Osteoblast (primary cell): ENCODE results near the gene LMO3. TPM values are rescaled to one million over a fixed set of nuclear protein-coding genes. Genes with fewer than 3 reads are reported as not detected.
"Not testable (repeated sequence)": the region's sequence is repeated elsewhere in the genome, so short reads cannot be mapped to it uniquely, and the experiment has no call there.

Experiments used
- DNase-seq: peaks from one replicate; pipeline ENCODE4 v3.0.0; 2011; ENCODE audit warnings: low spot score, mixed read lengths; ENCODE audit not compliant: insufficient read length; ENCODE audit errors: missing footprints
- H2AFZ ChIP-seq: 2 replicates; pipeline ENCODE4 v1.6.0; 2011; ENCODE audit warnings: mild to moderate bottlenecking, low read length
- H3K27ac ChIP-seq: 2 replicates; pipeline ENCODE4 v1.5.1; 2011; ENCODE audit warnings: mild to moderate bottlenecking, low read depth, low read length, moderate library complexity
- H3K27me3 ChIP-seq: 2 replicates; pipeline ENCODE4 v1.6.0; 2012; ENCODE audit warnings: mild to moderate bottlenecking, control low read depth, inconsistent platforms, low read length, moderate library complexity; ENCODE audit not compliant: insufficient read depth
- H3K36me3 ChIP-seq: 2 replicates; pipeline ENCODE4 v1.5.1; 2011; ENCODE audit warnings: mild to moderate bottlenecking, low read length, control low read depth, moderate library complexity; ENCODE audit not compliant: insufficient read depth
- H3K4me1 ChIP-seq: 2 replicates; pipeline ENCODE4 v1.5.1; 2011; ENCODE audit warnings: mild to moderate bottlenecking, low read length, control low read depth, moderate library complexity; ENCODE audit not compliant: insufficient read depth
- H3K4me2 ChIP-seq: 2 replicates; pipeline ENCODE4 v1.6.0; 2011; ENCODE audit warnings: mild to moderate bottlenecking, low read length; ENCODE audit not compliant: insufficient read depth
- H3K4me3 ChIP-seq: fragments of 200-600 bp; sonication (generic); 3 replicates; pipeline ENCODE4 v1.5.1; 2012; ENCODE audit warnings: mild to moderate bottlenecking, low read length, inconsistent platforms; ENCODE audit not compliant: insufficient read depth
- H3K79me2 ChIP-seq: 2 replicates; pipeline ENCODE4 v1.6.0; 2012; ENCODE audit warnings: mild to moderate bottlenecking, low read length, control low read depth, inconsistent platforms; ENCODE audit not compliant: insufficient read depth
- H3K9me3 ChIP-seq: 2 replicates; pipeline ENCODE4 v1.5.1; 2011; ENCODE audit warnings: low read depth, low read length, control low read depth
- H4K20me1 ChIP-seq: 2 replicates; pipeline ENCODE4 v1.6.0; 2012; ENCODE audit warnings: mild to moderate bottlenecking, low read length, control low read depth; ENCODE audit not compliant: insufficient read depth
- total RNA-seq: library from RNA; depleted of rRNA; stranded (reverse); fragments of >200 nt; gene quantifications from 2 replicates; pipeline ENCODE4 v1.2.3, GENCODE V29; 2012
- TF ChIP-seq, protein P1 (sequence below): IDR thresholded peaks from 2 replicates; pipeline ENCODE4 v1.5.1; 2011; ENCODE audit warnings: mild to moderate bottlenecking, low read depth, low read length, moderate library complexity; ENCODE audit errors: extremely low read depth

The LMO3 gene
- total RNA-seq, 1 donor, result 3.3 TPM

DNA sequence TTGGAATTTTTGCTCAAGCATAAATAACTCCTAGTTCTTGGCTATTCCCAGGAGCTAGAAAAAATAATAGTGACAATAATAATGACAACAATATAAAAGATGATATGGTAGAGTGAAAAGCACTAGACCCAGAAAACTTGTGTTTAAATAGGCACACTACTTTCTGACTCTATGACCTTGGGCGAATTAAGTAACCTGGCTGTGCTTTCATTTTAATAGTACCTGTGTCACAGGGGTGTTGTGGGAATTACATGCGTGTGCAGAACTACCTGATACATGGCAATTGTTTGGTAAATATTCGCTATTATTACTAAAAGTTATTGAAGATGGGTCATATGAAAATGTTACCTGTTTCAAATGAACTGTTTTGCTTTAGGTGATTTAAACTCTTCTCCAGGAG lies 60.1 kb downstream of the LMO3 start:
- H4K20me1 ChIP-seq, result no peaks in the 10 kb centered on the region
- no peak overlapping the region for H3K27ac ChIP-seq
- no peak overlapping the region for H2AFZ ChIP-seq
- no peaks in the 10 kb centered on the region for H3K79me2 ChIP-seq
- H3K27me3 ChIP-seq, result no peaks in the 10 kb centered on the region
- no peaks in the 10 kb centered on the region for H3K9me3 ChIP-seq
- no peak for DNase-seq
- no peak overlapping the region for H3K4me3 ChIP-seq
- no peaks in the 10 kb centered on the region for H3K36me3 ChIP-seq
- no peaks in the 10 kb centered on the region for H3K4me1 ChIP-seq
- TF ChIP-seq, protein P1, sequence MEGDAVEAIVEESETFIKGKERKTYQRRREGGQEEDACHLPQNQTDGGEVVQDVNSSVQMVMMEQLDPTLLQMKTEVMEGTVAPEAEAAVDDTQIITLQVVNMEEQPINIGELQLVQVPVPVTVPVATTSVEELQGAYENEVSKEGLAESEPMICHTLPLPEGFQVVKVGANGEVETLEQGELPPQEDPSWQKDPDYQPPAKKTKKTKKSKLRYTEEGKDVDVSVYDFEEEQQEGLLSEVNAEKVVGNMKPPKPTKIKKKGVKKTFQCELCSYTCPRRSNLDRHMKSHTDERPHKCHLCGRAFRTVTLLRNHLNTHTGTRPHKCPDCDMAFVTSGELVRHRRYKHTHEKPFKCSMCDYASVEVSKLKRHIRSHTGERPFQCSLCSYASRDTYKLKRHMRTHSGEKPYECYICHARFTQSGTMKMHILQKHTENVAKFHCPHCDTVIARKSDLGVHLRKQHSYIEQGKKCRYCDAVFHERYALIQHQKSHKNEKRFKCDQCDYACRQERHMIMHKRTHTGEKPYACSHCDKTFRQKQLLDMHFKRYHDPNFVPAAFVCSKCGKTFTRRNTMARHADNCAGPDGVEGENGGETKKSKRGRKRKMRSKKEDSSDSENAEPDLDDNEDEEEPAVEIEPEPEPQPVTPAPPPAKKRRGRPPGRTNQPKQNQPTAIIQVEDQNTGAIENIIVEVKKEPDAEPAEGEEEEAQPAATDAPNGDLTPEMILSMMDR, result no peak
- no peak overlapping the region for H3K4me2 ChIP-seq

DNA sequence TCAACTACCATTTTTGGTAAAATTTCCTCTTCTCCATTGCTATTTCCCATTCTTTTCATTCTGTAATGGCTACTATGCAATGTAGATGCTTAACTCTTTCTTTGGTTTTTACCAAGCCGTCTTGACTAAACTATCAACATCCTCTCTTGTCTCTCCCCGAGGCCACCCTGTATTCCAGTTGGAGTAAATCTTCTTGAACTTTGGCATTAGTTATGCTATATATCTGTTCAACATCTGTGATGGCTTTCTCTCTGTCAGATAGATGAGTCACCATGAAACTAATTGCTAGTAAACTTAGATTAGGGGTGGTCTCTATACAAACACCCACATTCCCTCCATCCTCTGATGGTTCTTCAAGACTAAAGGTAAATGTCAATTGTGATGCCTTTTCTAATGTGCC lies 63.4 kb downstream of the LMO3 start:
- no peaks in the 10 kb centered on the region for H3K79me2 ChIP-seq
- H4K20me1 ChIP-seq, result no peaks in the 10 kb centered on the region
- TF ChIP-seq, protein P1, result no peak
- no peaks in the 10 kb centered on the region for H3K9me3 ChIP-seq
- H3K4me2 ChIP-seq, result no peak overlapping the region
- H3K27me3 ChIP-seq, result no peaks in the 10 kb centered on the region
- no peaks in the 10 kb centered on the region for H3K4me1 ChIP-seq
- H3K4me3 ChIP-seq, result no peak overlapping the region
- H3K27ac ChIP-seq, result no peak overlapping the region
- no peak overlapping the region for H2AFZ ChIP-seq
- no peak for DNase-seq
- H3K36me3 ChIP-seq, result no peaks in the 10 kb centered on the region

DNA sequence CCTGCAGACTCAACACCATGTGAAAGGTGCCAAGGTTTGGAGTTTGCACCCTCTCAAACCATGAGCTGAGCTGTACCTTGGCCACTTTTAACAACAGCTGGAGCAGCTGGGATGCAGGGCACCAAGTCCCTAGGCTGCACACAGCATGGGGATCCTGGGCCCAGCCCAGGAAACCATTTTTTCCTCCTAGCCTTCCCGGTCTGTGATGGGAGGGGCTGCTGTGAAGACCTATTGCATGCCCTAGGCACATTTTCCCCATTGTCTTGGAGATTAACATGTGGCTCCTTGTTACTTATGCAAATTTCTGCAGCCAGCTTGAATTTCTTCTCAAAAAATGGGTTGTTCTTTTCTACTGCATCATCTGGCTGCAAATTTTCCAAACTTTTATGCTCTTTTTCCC lies 68.3 kb downstream of the LMO3 start:
- not testable (repeated sequence) for H3K4me3 ChIP-seq, H3K4me2 ChIP-seq, H3K27me3 ChIP-seq, DNase-seq, H3K79me2 ChIP-seq, H4K20me1 ChIP-seq, H3K4me1 ChIP-seq, H2AFZ ChIP-seq, H3K27ac ChIP-seq, H3K36me3 ChIP-seq, H3K9me3 ChIP-seq

DNA sequence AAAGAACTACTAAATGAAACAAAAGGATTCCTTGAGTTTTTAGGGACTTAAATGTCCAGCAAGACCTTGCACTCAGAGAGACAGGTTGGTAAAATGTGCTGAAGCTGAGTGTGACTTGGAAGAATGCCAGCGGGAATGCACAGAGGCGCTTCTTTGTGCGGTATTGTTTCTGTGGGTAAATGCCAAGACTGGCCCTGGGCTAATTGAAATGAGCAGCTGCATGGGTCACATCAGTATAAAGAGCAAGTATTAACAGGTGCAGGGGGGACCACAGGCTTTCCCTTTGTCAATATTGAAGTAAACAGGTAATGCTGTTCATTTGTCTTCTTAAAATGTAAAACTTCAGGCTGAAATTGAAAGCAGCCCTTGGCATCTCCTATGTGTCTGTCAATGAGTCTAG lies 74.3 kb downstream of the LMO3 start:
- TF ChIP-seq, protein P1, result no peak
- no peaks in the 10 kb centered on the region for H3K9me3 ChIP-seq
- H3K27me3 ChIP-seq, result no peaks in the 10 kb centered on the region
- H3K4me3 ChIP-seq, result no peak overlapping the region
- DNase-seq, result no peak
- H3K4me1 ChIP-seq, result no peaks in the 10 kb centered on the region
- no peaks in the 10 kb centered on the region for H3K36me3 ChIP-seq
- no peak overlapping the region for H3K4me2 ChIP-seq
- no peak overlapping the region for H3K27ac ChIP-seq
- no peak overlapping the region for H2AFZ ChIP-seq
- no peaks in the 10 kb centered on the region for H4K20me1 ChIP-seq
- H3K79me2 ChIP-seq, result no peaks in the 10 kb centered on the region
